ENCODE measurements around the gene RTN4RL2.

DNA sequence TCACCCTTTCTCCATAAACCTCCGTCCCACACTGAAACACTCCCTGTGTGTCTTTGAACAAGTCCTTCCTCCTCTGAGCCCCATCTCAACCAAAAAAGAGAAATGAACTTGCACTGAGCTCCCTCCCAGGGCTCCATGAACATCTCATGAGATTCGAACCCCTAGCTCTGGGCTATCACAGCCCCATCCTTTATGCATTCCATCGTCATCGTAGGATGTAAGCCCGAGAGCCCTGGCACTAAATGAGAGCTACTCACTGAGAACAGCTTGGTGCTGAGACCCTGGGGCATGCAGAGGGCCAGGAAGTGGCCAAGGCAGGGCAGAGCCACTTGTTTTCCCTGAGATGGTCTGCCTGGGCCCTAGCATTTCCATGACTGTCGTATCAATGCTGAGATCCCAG is 20.5 kb upstream of the RTN4RL2 start:
- TF ChIP-seq, protein P1, sequence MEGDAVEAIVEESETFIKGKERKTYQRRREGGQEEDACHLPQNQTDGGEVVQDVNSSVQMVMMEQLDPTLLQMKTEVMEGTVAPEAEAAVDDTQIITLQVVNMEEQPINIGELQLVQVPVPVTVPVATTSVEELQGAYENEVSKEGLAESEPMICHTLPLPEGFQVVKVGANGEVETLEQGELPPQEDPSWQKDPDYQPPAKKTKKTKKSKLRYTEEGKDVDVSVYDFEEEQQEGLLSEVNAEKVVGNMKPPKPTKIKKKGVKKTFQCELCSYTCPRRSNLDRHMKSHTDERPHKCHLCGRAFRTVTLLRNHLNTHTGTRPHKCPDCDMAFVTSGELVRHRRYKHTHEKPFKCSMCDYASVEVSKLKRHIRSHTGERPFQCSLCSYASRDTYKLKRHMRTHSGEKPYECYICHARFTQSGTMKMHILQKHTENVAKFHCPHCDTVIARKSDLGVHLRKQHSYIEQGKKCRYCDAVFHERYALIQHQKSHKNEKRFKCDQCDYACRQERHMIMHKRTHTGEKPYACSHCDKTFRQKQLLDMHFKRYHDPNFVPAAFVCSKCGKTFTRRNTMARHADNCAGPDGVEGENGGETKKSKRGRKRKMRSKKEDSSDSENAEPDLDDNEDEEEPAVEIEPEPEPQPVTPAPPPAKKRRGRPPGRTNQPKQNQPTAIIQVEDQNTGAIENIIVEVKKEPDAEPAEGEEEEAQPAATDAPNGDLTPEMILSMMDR (conservative IDR thresholded peaks at IDR 0.05), result no peak
- no peak for TF ChIP-seq ZFX (IDR thresholded peaks at IDR 0.05)
